GM10847 (cell line): ENCODE results near the gene ATP2B2.

ENCODE experiments used
- POLR2A ChIP-seq: IDR thresholded peaks from 2 replicates; pipeline ENCODE4 v1.6.1; 2011; ENCODE audit not compliant: insufficient read length; ENCODE audit errors: extremely low read depth

Gene ATP2B2

DNA sequence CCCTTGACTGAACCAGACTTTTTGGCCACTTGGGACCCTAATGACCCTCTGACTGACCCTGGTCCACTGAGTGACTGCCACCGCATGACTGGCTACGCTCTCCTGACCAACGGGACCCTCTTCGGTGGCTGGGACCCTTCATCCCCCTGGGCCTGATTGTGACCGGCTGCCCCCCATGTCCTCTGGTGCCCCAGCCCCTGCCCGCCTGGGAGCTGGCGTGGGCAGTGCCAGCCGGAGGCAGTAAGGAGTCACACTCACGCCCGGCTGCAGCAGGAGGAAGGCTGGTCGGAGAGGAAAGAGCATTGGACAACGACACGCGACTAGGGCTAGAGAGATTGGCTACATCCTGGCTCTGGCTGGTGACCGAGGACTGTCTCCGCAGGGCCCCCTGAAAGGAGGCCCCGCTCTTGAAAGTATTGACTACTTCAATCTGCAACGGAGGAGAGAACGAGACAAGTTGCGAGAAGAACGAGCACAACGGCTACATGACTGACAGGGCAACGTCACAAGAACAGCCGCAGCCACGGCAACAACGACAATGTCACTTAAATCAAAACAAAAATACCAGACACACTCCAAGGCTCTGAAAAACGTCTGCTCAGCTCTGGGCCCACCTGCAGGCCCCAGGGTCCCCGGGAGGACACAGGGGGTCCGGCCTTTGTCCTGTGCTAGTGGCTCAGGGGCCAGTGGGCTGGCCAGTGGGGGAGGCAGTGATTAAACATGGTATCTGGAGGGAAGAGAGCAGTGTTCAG lies 169.3 kb downstream of the ATP2B2 start:
- TF ChIP-seq POLR2A = no peak

DNA sequence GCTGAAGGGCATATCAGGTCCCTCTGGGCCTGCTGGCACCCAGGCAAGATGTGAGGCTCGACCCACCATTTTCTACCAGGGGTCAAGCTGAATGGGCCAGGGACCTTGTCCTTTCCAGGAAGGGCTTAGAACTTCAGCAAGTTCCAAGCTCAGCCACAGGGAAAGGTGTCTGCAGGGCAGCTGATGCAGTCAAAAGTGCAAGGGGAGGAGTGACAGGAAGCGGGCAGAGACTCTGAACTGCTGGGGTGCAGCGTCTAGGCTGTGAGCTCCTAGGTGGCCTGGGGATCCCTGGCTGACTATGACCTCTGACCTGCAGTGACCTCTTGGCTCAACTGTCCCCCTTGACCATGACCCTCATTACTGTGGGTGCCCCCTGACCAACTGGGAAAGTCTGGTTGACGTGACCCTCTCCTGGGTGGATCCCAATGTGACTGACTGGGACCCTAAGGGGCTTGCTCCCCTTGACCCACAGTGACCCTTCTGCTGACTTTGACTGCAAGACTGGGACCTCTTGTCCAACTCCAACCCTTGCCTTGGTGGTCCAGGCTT lies 170.1 kb downstream of the ATP2B2 start:
- no peak for TF ChIP-seq POLR2A

DNA sequence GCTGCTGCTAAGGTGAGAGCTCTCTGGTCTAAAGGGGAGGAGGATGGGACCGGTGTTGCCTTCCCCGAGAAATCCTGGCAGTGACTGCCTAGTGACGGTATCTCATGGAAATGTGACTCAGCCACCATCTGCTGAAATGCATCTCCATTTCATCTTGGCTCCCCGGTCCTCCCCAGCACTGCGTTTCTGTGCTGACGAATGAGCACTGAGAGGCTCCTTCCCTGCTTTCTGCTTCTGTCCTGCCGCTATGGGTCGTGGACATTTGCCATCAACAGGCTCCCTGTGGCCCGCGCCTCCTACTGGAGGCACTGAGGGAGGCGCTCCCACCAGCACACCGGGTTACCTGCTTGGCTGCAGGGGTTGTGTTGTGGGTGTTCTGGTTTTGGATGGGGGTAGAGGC lies 170.9 kb downstream of the ATP2B2 start:
- TF ChIP-seq POLR2A = no peak

DNA sequence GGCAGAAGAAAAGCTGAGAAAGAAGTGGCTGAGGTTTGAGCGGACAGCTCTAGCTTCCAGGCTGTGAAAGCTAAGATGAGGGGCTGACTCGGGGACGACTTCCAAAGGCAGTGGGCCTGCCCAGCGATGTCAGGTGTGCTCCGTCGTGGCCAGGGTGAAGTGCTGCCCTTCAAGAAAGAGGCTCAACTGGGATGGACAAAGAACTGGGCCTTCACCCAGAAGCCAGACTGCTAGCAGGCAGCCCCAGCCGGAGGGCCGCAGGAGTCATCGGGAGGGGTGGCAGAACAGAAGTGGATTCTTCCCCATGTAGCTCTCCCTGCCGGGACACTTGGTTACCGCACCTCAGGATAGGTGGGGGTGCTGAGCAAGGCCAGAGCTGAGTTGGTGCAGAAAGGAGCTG lies 171.3 kb downstream of the ATP2B2 start:
- TF ChIP-seq POLR2A = no peak

DNA sequence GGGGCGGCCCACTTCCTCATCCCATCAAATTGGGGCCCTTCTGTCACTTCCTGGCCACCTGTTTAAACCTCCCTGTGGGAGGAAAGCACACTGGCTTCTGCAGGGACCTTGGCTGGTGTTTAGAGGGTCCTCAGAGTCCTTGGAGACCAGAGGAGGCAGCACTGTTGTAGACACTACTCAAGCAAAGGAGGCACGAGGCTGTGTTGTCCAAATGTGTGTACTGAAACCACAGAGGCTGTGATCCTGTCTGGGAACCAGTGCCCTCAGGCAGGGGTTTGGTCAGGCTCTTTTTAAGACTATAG lies 172.1 kb downstream of the ATP2B2 start:
- TF ChIP-seq POLR2A = no peak

DNA sequence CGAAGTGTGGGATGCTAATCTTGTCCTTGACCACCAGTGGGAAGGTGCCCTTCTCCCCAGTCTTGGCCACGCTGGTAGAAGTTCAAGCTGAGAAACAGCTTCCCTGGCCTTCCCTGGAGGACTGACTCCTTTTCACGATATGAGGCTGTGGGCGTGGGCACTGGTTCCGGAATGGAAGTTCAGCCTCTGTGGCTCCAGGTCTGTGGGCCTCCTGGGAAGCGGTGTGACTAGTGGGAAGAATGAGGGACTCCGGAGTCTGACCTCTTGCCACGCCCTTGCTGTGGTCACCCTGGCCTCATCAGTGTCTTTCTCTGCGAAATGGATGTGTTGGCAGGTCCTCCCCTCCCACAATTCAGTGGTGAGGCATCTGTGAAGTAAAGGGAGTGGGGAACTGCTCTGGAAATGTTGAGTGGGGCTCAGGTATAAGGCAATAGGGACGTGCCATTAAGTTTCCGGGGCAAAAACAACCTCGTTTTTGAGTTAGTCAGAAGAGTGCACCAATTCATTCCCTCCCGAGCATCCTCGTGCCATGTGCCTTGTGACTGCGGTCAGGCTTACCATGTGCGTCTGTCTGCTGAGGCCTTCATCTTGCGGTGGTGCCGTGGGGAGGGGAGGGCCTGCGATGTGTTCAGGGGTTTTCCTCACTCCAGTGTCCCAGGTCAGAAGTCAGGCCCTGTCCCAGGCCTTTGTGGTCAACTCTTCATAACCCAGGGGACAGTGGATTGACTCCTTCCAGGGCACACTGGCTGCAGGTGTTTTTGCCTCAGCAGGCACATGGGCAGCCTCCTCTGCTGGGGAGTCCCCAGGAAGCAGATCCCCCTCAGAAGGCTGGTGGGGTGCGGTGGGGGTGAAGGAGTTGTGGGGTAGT lies 172.7 kb downstream of the ATP2B2 start:
- TF ChIP-seq POLR2A = no peak

DNA sequence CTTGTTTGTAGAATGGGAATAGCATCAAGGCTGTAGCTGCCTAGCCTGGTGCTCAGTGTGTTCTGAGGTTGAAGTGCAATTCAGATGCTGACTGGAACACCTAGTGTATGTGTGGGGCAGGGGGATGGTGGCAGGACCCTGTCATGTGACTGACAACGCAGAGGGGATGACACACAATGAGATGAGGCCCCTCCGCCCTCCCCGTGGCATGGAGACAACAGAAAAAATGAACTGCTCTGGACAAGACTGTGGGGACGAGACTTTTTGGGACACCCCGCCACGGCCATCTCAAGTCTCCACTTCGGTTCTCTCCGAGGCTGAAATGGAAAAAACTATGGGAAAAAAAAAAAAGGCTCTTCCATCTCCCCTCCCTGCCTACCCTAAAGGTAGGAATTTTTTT lies 174.1 kb downstream of the ATP2B2 start:
- TF ChIP-seq POLR2A = no peak

DNA sequence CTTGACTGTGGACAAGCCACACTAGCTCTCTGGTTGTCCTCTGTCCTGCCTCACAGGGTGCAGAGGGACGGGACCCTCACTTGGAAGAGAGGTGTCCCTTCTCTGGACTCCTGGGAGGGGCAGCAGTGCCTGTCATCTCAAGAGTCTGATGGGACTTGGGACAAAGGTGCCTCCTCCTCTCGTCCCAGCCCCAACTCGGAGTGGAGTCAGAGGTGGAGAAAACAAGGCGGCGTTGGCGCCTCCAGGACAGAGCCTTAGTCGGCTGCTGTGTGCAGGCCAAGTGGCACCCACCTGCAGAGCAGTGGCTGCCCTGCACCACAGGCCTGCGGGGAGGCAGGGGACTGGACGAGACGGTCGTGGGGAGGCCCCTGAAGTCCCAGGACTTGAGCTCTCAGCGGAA lies 175.1 kb downstream of the ATP2B2 start:
- TF ChIP-seq POLR2A = no peak

DNA sequence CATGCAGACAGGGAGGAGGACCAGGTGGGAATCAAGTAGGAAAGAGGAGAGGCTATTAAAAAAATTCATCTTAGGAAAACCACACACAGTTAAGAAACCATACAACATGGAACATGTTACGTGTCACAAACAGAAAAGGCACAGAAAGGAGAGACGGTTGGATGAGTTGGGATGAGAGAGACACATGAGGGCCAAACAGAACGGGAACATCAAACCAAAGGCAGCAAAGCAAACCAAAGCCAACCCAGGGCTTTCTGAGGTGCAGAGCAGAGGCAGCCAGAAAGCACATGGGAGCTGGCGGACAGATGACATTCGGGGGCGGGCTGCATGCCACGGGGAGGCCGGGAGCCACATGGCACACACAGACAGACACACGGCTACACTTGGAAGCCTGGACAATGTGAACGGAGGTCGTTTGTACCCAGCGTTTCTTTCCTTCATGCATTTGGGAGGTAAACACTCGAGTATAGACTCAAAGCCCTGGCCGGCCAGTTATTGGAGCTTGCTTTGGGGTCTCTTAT lies 175.8 kb downstream of the ATP2B2 start:
- TF ChIP-seq POLR2A = no peak

DNA sequence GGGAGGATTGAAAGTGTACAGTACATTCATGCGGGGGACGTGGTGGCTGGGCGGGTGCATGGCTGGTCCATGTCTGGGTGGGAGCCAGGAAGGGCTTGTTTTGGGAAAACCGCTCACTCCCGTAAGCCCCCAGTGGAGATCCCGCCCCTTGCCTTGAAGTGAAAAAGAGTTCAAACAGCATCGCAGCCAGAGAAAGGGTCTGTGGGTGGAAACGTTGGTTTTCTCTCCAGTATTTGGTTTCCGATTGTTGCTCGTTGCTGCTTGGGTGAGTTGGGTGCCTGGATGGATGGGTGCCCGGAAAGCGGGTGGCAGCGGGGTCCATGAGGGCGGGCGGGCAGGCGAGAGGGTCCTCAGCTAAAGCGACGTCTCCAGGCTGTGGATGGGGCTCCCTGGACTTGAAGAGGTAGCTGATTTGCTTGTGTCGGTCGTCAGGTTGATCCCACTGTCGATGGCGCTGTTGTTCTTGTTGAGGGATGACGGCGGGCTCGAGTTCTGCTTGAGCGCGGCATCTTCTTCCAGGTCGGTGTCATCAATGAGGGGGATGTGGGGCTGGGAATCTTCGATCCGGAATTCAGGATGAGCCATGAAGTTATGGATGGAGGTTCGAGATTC lies 176.8 kb downstream of the ATP2B2 start:
- TF ChIP-seq POLR2A = no peak

DNA sequence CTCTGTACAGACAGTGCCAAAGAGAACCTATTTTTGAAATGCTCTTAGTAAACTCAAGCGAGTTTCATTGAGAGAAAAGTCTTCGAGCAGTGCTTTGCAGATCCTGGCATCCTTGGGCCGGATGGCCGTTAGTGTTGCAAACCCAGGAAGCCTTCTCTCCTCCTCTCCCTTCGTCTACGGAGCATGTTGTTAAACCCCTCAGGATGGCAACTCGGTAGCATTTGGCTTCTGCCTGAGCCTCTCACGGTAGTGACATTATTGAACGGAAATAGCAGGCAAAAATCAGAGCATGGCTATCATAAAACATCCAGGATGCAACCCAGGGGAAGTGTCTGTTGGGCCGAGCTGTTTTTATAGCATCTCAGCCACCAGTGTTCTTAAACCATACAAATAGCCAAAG lies 177.8 kb downstream of the ATP2B2 start:
- TF ChIP-seq POLR2A = no peak

DNA sequence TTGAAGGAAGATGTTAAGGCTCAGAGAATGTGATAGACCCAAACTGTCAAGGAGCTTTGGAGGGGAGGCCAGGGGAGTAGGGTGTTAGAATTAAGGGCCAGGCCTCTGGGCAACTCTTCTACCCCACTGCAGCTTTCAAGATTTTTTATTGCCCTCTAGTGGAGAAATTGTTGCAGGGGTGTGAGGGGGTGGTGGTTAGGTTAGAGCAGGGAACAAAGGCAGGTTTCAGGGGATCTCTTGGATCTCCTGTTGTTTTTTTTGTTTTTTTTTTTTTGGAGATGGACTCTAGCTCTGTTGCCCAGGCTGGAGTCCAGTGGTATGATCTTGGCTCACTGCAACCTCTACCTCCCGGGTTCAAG lies 183.1 kb downstream of the ATP2B2 start:
- TF ChIP-seq POLR2A = no peak

DNA sequence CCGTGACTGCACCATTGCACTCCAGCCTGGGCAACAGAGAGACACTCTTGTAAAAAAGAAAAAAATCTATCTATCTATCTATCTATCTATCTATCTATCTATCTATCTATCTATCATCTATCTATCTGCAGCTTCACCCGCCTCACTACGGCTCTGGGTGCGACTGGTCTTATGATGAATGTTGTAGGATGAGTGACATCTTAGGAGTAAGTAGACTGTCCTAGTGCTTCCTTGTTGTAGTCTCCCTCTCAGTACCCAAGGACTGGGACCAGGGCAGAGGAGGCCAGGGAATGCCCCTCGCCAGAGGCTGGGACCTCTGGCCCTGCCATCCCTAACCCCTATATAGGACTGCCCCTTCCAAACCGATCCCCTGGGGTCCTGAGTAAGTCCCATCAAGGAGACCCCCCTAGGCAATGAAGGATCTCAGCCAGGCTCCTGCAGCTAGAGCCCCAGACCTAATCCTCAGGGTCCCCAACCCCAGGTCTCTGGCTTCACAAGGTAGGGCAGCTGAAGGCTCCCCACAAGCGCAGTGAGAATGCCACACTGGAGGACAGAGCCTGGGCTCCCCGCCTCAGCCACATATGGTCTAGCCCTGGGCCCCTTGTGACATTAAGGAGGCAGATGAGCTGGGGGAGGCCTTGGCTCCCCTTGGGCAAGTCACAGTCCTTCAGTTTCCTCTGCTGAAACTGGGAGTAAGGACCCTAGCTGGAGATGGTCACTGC lies 183.6 kb downstream of the ATP2B2 start:
- no peak for TF ChIP-seq POLR2A

DNA sequence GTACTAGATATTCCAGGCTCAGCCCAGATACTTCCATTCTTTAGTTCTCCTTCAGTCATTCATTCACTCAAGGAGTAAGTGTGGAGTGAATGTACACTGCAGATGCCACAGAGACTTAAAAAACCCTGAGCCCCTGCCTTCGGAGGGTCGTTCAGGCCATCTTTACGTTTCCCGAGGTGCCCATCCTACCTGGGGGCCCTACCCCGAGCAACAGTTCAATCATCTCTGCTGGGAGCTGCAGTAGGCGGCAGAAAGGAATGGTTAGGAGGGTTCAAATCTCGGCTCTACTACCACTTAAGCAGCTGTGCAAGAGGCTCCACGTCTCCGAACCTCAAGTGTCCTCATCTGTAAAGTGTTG lies 185.1 kb downstream of the ATP2B2 start:
- TF ChIP-seq POLR2A = no peak

DNA sequence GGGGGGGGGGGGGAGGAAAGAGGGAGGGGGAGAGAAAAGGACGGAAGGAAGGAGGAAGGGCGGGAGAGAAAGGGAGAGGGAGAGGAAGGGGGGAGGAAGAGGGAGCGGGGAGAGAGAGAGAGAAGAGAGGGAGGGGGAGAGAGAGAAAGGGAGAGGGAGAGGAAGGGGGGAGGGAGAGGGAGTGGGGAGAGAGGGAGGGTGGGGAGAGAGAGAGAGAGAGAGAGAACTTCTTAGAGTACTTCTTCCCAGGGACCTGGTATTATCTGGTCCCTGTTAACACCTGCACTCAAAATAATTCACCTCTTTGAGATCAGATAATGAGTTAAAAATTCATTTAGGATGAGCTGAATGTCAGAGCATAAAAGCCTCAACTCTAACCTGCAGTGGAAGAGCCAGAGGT lies 185.6 kb downstream of the ATP2B2 start:
- TF ChIP-seq POLR2A = no peak
